NCI-H2227 treated with DMSO at 0.1 percent for 48 hours (cell line): ENCODE results near the gene PPP2CA.
"Not testable (repeated sequence)": the region's sequence is repeated elsewhere in the genome, so short reads cannot be mapped to it uniquely, and the experiment has no call there.

Experiments
- DNase-seq: peaks from one replicate; lab custom pipeline; 2025; lab: John Stamatoyannopoulos, UW

The PPP2CA gene

DNA sequence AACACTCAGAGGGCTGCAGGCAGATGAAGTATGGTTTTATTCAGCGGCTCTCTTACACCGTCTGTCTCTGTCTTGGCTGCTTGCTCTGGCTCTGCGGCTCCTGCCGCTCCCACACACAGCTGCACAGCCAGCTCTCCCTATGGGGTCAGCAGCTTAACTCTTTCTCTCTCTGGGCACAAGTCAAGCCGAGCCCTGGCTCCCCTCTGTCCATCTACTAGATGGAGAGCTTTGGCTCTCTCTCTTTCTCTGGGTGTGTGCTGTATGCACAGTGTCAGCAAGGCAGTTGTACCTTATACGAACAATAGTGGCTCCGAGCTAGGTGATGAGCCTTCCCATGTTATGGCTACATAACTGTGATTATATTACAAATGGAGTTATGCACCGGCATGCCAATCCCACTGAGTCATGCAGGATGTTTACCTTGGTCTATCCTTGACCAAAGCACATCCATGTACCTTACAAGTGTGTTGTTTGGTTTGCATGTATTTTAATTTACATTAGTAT, 19.3 kb upstream of the PPP2CA start:
- DNase-seq, result no peak

DNA sequence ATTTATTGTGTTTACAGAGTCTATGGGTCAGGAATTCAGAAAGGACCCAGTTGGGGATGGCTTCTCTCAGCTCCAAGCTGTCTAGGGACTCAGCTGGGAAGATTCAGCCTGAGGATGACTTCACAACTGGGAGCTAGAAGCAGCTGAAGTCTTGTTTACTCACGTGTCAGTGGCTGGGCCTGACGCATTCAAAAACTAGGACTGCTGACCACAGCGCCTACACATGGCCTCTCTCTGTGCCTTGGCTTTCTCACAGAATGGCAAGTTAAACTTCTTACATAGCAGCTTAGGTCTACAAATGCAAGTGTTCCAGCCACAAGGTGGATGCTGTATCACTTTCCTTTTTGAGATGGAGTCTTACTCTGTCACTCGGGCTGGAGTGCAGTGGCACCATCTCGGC, 16.3 kb upstream of the PPP2CA start:
- no peak for DNase-seq

DNA sequence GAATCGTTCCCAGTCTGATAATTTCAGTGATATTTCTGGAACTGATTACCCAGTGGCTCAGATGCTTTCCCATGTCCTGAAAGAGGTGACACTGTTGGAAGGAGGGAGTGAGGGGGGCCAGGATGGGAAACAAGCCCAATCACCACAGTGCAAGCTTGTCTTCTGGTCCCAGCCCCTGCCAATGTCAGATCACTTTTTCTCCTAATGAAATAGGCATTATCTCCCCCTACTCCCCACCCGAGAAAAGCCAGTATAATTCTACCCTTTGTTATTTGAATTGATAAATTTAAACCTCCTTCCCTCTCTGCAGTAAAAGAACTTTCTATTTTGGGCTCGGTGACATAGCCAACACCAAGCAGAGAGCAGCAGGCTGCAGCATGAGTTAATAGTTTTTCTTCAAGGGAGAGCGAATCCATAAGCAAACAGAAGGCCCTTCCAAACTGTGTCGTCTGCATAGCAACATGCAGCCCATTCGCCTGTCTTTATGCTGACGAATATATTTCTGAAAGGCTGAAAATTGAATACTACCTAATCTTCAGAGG, 14.6 kb upstream of the PPP2CA start:
- peak; percentile 28 for DNase-seq

DNA sequence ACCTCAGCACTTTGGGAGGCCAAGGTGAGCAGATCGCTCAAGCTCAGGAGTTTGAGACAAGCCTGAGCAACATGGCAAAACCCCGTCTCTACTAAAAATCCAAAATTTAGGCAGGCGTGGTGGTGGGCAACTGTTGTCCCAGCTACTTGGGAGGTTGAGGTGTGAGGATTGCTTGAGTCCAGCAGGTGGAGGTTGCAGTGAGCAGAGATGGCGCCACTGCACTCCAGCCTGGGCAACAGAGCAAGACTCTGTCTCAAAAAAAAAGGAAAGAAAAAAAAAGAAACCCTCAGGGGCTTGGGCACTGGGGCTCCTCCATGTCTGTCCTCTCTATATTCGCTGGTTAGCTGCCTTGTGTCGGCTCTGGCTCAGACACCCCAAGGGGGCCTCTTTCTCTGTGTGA, 10.9 kb upstream of the PPP2CA start:
- DNase-seq, result no peak

DNA sequence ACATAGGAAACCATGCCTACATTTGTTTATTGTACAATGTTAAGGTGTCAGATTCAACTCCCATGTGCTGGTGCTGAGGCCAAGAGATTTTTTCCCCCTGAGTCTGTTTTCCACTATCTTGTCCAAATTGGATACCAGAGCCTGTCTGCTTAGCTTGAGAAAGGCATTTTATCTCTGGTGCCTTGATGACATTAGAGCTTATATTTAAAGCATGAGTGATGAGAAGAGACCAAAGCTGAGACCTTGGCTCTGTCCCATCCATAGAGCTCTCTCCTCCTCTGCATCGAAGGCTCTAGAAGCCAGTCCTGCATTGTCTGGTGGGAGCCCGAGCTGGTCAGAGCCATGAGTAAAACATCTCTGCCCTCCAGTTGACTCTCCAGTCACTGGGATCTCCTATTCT, 10.4 kb upstream of the PPP2CA start:
- DNase-seq, result no peak

DNA sequence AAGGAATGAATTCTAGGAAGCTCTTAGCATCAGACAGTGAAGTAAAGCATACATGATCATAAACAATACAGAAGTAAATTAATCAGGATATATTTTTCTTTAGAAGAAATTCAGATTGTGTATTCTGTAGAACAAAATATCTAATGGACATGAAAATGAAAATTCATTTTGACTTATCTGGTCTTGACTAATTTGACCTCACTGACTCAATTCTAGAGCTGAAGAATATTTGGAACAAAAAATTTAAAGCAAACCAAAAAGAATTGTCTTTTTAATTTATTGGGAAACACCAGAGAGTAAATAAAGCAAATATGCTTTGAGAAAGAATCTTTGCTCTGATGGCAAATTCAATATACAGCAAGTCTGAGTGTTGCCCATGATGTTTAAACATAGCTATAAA, 2.8 kb upstream of the PPP2CA start:
- no peak for DNase-seq

DNA sequence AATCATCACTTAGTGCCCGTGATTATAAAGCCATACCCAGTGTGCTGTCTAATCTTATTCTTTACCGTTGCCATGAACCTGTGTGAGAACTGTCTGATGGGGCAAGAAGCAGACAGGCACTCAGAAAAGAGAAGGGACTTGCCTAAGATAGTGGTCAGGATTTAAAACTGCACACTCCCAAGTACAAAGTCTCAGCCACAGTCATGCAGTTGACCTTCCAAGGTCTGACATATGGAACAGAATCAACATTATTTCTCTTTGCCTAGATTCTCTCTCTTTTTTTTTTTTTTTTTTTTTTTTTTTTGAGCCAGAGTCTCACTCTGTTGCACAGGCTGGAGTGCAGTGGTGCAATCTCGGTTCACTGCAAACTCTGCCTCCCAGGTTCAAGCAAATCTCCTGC, 1.9 kb upstream of the PPP2CA start:
- DNase-seq, result no peak

DNA sequence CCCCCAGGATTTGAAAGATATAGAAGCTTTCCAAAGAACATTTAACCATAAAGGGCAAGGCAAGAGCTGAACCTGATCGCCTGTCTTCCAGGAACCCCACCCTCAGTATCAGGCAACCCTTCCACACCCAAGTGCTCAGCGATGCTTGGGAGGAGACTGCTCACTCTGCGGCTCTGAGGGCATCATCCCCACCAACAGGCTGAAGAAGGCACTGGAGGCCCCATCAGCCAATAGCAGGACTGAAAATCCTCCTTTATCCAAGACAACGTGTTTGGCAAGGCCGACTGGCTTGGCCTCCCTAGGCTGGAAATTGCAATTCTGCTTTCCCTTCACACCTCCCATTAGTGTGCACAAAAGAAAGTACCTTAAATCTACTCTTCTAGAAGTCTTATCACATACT, 1.4 kb upstream of the PPP2CA start:
- peak; percentile 29 for DNase-seq

DNA sequence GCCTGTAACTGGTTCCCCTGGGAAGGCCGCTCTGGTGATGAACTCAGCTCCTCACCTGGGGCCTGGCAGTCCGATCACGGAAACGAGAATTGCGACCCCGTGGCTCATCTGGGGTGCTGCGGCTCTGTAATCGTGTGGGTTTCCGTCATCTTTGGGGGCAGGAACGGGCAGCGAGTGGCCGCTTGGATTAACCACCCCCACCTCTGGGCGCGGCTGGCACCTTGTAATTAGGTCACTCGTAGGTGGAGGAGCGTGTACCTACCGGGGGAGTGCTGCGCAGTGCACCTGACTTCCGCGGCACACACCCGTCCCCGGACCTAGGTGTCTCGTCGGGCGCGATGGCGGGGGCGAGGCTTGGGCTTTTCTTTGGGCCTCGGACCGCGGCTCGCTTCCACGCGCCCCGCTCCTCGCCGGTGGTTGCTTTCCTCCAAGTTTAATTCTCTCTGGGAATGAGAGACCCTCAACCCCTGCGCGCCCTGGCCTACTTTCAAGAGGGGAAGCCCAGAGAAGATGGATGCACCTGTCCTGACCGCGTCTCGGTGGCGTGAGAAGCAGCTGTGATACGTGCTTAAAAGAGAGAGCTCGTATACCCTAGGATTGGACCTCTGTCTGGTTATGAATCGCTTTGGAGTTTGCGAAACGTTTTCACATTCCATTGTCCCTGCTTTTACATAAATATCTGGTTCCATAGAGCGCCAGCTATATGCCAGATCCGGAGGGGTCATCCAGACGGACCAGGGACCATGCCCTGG, 744 bp upstream of the PPP2CA start:
- DNase-seq, result no peak

DNA sequence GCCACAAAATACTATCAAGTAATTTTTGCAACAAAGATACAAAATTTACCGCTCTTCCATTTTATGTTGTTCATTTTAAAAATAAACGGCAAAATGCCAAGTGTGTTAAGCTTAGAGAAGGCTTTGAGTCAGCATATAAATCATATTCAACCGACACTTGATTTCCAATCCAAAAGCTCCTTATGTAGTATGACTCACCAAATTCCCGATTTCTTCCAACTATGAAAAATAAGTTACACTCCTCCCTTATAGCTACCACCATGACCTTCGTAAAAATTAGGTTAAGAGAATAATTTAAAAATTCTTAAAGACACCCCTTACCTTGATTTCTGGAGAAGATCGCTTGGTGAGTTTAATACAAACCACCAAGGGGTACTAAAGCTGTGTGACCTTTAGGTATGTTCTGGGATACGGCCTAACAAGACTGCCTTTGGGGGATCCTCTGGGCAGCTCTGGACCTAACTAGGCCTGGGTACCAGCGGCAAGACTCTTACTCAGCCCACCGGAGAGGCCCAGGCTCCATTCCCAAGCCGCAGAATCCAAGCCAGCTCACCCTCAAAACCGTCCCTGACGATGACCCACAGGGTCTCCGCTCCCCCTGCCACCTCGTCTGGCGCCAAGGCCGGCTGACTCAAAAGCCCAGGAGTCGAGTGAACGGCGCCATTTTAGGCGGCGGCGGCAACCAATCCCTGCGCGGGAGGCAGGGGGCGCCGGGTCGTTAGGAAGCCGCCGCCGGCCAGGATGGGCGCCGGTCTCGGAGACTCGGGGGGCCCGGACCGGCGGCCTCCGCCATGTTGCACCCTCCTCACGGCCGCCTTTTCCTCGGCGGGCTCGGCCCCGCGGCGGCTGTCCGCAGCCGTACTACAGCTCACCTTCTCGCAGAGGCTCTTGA, 739 bp downstream of the PPP2CA start:
- peak; percentile 38 for DNase-seq

DNA sequence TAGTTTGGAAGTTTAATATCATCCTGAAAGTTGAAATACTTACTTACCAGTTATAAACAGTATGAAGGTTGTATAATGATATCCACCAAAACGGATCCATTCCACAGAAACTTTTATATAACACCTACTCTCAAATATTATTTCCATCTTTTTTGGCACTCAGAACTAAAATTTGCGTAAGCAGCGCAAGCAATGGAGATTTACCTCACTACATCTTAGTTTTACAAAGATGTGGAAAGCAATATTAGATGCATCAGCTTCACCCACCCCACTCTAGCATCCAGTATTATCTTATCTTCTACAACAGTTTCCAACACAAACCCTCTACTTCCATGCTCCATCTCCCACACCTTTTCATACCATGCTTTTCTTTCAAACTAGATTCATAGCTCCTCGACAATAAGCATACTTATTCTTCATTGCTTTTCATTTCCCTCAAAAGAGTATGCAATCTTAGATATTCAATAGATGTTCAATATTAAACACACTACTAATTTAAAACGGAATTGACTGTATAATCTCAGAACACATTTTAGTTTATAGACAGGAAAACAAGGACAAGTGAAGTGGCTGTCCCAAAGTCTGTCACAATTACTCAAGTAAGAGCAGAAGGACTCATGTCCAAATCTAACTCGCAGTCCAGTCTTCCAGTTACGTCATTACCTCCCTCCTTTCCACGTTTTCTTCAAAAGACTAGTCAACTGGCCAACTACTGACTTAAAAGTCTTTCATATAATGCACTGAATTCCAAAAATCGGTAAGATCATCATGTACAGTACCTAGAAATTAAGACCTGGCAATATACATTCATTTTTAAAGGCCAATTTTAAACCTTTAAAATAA, 2.2 kb downstream of the PPP2CA start:
- DNase-seq, result no peak

DNA sequence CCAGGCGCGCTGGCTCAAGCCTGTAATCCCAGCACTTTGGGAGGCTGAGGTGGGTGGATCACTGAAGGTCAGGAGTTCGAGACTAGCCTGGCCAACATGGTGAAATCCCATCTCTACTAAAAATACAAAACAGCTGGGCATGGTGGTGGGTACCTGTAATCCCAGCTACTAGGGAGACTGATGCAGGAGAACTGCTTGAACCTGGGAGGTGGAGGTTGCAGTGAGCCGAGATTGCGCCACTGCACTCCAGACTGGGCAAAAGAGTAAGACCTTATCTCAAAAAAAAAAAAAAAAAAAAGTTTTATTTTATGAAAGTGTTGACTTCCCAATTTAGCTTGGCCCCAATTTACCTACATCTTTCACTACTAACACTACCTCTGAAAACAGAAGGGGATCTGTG, 4.2 kb downstream of the PPP2CA start:
- DNase-seq, result not testable (repeated sequence)

DNA sequence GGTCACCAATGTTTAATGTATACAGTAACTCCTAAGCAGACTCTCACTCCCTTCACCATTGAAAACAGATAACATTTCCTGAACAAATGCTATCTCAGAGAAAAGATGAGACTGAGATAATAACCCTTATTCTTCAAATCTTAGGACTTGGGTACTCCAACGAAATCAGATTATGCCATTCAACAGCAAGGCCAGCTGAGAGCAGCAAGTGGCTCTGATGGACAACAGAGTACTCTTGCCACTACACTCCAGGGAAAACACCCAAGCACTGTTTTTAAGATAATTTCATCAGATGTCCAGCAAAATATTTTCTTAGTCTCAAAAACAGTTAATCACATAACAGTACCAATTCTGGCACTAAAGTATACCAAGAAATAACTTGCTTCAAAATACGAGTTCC, 10.1 kb downstream of the PPP2CA start:
- no peak for DNase-seq

DNA sequence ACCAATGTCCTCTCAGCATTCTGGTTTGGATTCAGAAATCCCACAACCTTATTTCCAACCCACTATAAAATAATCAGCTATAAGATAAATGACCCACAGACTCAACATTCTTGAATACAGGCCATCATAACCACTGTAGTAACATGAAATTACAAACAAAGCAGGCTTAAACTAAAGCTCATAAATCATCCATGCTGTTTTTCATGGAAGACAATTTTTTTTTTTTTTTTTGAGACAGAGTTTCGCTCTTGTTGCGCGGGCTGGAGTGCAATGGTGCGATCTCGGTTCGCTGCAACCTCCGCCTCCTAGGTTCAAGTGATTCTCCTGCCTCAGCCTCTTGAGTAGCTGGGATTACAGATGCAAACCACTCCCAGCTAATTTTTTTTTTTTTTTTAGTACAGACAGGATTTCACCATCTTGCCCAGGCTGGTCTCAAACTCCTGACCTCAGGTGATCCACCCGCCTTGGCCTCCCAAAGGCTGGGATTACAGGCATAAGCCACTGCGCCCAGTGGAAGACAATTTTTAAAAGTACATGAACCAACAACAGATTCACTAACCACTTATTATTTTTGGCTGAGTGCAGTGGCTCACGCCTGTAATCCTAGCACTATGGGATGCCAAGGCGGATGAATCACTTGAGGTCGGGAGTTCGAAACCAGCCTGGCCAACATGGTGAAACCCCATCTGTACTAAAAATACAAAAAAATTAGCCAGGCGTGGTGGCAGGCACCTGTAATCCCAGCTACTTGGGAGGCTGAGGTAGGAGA, 14.4 kb downstream of the PPP2CA start:
- DNase-seq, result not testable (repeated sequence)

DNA sequence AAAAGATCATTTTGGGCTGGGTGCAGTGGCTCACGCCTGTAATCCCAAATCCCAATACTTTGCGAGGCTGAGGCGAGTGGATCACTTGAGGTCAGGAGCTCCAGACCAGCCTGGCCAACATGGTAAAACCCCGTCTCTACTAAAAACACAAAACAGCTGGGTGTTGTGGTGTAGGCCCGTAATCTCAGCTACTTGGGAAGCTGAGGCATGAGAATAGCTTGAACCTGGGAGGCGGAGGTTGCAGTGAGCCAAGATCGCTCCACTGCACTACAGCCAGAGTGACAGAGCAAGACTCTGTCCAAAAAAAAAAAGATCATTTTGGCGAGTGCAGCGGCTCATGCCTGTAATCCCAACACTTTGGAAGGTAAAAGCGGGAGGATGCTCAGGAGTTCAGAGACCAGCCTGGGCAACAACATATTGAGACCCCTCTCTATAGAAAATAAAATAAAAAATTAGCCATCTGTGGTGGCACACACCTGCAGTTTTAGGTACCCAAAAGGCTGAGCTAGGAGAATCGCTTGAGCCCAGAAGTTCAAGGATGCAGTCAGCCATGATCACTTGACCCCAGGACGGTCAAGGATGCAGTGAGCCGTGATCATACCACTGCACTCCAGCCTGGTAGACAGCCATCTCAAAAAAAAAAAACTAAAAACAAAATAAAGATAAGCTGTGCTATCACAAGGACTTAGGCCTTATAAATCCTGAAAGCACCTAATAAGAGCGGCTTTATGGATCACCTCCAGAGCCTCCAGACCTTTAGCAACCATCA, 16.2 kb downstream of the PPP2CA start:
- no peak for DNase-seq

DNA sequence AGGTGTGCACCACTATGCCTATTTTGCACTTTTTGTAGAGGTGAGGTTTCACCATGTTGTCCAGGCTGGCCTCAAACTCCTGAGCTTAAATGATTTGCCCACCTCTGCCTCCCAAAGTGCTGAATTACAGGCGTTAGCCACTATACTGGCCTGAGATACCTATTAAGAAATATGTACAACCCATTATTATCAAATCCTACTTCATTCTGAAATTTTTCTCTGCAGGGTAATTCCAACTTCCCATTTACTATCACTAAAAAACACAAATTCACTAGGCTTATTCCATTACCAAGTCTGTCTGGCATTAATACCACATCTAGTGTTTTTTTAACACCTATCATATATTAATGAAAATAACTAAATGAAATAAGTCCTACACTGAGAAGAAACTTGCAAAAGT, 18.2 kb downstream of the PPP2CA start:
- DNase-seq, result no peak

DNA sequence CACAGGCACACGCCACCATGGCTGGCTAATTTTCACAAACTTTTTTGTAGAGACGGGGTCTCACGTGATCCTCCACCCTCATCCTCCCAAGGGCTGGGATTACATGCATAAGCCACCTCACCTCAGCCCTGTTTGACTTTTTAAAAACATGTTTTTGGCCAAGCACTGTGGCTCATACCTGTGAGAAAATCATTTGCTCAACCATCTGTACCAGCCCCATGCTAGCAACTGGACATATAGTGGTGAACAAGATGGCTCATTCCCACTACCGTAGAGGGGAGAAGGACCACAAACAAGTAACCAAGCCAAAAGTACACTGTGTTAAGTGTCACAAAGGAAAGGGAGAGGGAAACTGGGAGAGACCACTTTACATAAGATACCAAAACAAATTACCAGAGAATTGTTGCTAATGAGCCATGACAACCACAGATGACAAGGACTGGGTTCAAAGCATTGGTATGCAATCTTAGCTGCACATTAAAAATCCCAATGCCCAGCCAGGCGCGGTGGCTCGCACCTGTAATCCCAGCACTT, 19.2 kb downstream of the PPP2CA start:
- DNase-seq, result no peak

DNA sequence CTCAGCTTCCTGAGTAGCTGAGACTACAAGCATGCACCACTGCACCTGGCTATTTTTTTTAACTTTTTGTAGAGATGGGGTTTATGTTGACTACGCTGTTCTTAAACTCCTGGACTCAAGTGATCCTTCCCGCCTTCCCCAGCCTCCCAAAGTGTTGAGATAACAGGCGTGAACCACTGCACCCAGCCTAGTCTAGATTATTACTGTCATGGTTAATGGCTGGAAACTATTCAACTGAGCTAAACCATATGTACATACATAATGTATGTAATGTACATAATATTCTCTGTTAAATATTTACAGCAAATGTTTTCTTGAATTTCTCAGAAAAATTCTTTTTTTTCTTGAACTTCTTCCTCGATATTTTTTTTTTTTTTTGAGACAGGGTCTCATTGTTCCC, 21.3 kb downstream of the PPP2CA start:
- DNase-seq, result no peak

DNA sequence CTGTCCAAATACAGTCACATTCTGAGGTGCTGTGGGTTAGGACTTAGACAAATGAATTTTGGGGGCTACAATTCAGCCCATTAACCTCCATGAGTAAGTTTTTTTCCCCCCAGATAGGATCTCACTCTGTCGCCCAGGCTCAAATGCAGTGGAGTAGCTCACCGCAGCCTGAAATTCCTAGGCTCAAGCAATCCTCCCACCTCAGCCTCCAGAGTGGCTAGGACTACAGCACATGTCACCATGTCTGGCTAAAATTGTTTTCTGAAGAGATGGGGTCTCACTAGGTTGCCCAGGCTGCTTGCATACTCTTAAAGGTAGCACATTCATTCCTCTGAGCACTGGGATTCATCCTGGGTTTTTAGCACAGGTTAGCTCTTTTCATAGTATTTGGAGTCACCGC, 22.2 kb downstream of the PPP2CA start:
- DNase-seq, result no peak

DNA sequence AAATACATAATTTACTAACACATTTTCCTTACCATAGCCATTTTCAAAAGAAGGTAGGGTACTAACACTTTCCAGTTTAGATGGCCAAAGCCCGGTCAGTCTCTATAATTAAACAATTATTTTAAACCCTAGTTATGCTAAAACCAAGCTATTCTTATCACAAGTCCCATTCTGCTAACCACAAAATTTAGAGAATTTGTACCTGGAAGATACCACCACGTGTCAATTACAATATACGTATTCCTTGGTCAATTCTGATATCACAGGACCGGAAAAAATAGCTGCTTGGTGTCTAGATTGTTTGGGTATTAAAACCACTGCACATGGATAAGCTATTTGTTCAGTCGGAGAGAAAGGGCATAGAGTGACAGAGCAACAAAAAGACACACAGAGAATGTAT, 30.2 kb downstream of the PPP2CA start:
- DNase-seq, result no peak
